K562 (cell line): Measurements from ENCODE around the gene LEUTX. TPM values are rescaled to one million over a fixed set of nuclear protein-coding genes. Genes with fewer than 3 reads are reported as not detected.

Experiments used
- ATAC-seq: fragments of 200-7000 bp; cut with Tn5 transposase; 3 replicates; pipeline ENCODE4 v1.9.1; 2020; ENCODE audit warnings: moderate library complexity
- BruUV-seq: library from RNA; stranded (reverse); fragments of 400-500 nt; replicated peaks from 2 replicates; lab custom pipeline; 2021; lab: Mats Ljungman, UMichigan
- CTCF ChIA-PET: fragments of 300-600 bp; formaldehyde crosslinking; extraction: SDS; loops from one replicate; lab custom pipeline; 2021; ENCODE audit warnings: low intra/inter-chr PET ratio; lab: Yijun Ruan, JAX
- POLR2A ChIA-PET: fragments of 300-600, 350-650 bp; sonication (Branson Sonifier 250); formaldehyde crosslinking; extraction: SDS; loops from one replicate; lab custom pipeline; 2021; ENCODE audit warnings: antibody characterized with exemption, inconsistent platforms; lab: Yijun Ruan, JAX
- DNase-seq, 4 experiments: peaks; one replicate each; pipeline versions ENCODE4 v3.0.0 to v3.0.0-alpha.2; 2011 to 2018; ENCODE audit warnings: low spot score in 3 of 4, mixed read lengths in 3 of 4; ENCODE audit errors: extremely low read depth in 1 of 4
- FAIRE-seq: peaks from 2 replicates; lab custom pipeline; 2011; peaks lifted over from hg19 to GRCh38; lab: Jason Lieb, UNC
- H2AFZ ChIP-seq: 2 replicates; pipeline ENCODE4 v1.6.0; 2011; ENCODE audit warnings: low read depth, low read length, control low read depth, inconsistent platforms
- H3K27ac ChIP-seq: fragments of 200-600 bp; 3 replicates; pipeline ENCODE4 v1.8.0; 2011; ENCODE audit warnings: low read depth, mild to moderate bottlenecking, control low read depth, inconsistent platforms, low read length, moderate library complexity, mixed read lengths; ENCODE audit errors: extremely low read depth
- H3K27me3 ChIP-seq, 2 experiments: fragments of 300-600 bp in 1 of 2; 2 replicates in 1 of 2; 3 replicates in 1 of 2; pipeline versions ENCODE4 v1.6.0 to v1.8.0; 2011; ENCODE audit warnings: inconsistent platforms in 2 of 2, low read length in 2 of 2, mild to moderate bottlenecking in 1 of 2, mixed read lengths in 1 of 2, moderate library complexity in 1 of 2; ENCODE audit not compliant: control insufficient read depth in 2 of 2, insufficient read depth in 2 of 2
- H3K36me3 ChIP-seq: fragments of 300-600 bp; 3 replicates; pipeline ENCODE4 v1.8.0; 2011; ENCODE audit warnings: mild to moderate bottlenecking, low read length, inconsistent platforms; ENCODE audit not compliant: control insufficient read depth, insufficient read depth
- H3K4me1 ChIP-seq, 2 experiments: fragments of 200-600 bp in 1 of 2; replicated peaks in 1 of 2; 2 replicates in 1 of 2; 3 replicates in 1 of 2; pipeline versions ENCODE4 v1.5.1 to v1.8.0; 2011; ENCODE audit warnings: inconsistent platforms in 2 of 2, low read length in 2 of 2, mild to moderate bottlenecking in 1 of 2, mixed read lengths in 1 of 2, moderate library complexity in 1 of 2; ENCODE audit not compliant: control insufficient read depth in 2 of 2, insufficient read depth in 2 of 2
- H3K4me2 ChIP-seq: 2 replicates; pipeline ENCODE4 v1.6.1; 2011; ENCODE audit warnings: low read length, control low read depth, inconsistent platforms, mixed read lengths; ENCODE audit not compliant: insufficient read depth
- H3K4me3 ChIP-seq: fragments of 200-600 bp; sonication (generic), shearing (Covaris generic); 2 replicates; pipeline ENCODE4 v1.5.1; 2016; ENCODE audit warnings: control low read depth, inconsistent platforms
- H3K79me2 ChIP-seq: fragments of 200-600 bp; 3 replicates; pipeline ENCODE4 v1.8.0; 2011; ENCODE audit warnings: low read length, inconsistent platforms; ENCODE audit not compliant: control insufficient read depth, insufficient read depth
- H3K9ac ChIP-seq, 2 experiments: 2 replicates each; pipeline versions ENCODE4 v1.6.0 to v1.6.1; 2011; ENCODE audit warnings: low read depth in 2 of 2, low read length in 2 of 2, control low read depth in 1 of 2, inconsistent platforms in 1 of 2, mild to moderate bottlenecking in 1 of 2, mixed read lengths in 1 of 2; ENCODE audit not compliant: insufficient read depth in 1 of 2
- H3K9me1 ChIP-seq: one replicate; pipeline ENCODE4 v1.6.0; 2011; ENCODE audit warnings: inconsistent platforms, mild to moderate bottlenecking, low read length, moderate library complexity; ENCODE audit not compliant: control insufficient read depth, insufficient read depth
- H3K9me3 ChIP-seq: replicated peaks from 2 replicates; pipeline ENCODE4 v1.5.1; 2011; ENCODE audit warnings: low read depth, low read length, inconsistent platforms; ENCODE audit not compliant: control insufficient read depth, insufficient read depth
- H4K20me1 ChIP-seq: replicated peaks from 2 replicates; pipeline ENCODE4 v1.6.1; 2011; ENCODE audit warnings: low read length, inconsistent platforms, mixed read lengths; ENCODE audit not compliant: control insufficient read depth, insufficient read depth
- CBFA2T3 ChIP-seq: fragments of 450-650 bp; IDR thresholded peaks from 2 replicates; pipeline ENCODE4 v1.6.1; 2017
- ELF2 ChIP-seq: fragments of 250-450 bp; sonication (Bioruptor Pico); IDR thresholded peaks from 2 replicates; pipeline ENCODE4 v1.5.0; 2021; ENCODE audit warnings: mild to moderate bottlenecking
- FOXJ2 ChIP-seq: fragments of 200-800 bp; sonication (Bioruptor generic); IDR thresholded peaks from 2 replicates; pipeline ENCODE4 v1.6.1; 2016; ENCODE audit warnings: missing genetic modification characterization, missing compliant biosample characterization
- HMG20B ChIP-seq: fragments of 250-450 bp; sonication (Bioruptor Pico); IDR thresholded peaks from 2 replicates; pipeline ENCODE4 v1.5.0; 2021; ENCODE audit warnings: mild to moderate bottlenecking
- NR2C2 ChIP-seq, 2 experiments: fragments of 200-800 bp in 1 of 2; sonication (Bioruptor generic) in 1 of 2; sonication (generic) in 1 of 2; formaldehyde crosslinking in 1 of 2; IDR thresholded peaks; 2 replicates each; pipeline versions ENCODE4 v1.6.1 to v1.8.0; 2016 to 2022; ENCODE audit warnings: mild to moderate bottlenecking in 1 of 2, missing compliant biosample characterization in 1 of 2, missing genetic modification characterization in 1 of 2, missing genetic modification reagents in 1 of 2
- POLR3A ChIP-seq: IDR thresholded peaks from 2 replicates; pipeline ENCODE4 v1.6.1; 2011; ENCODE audit warnings: borderline replicate concordance, mild to moderate bottlenecking, moderate library complexity; ENCODE audit not compliant: insufficient read length, insufficient read depth; ENCODE audit errors: extremely low read depth
- SRSF1 ChIP-seq: fragments of 200-400 bp; formaldehyde crosslinking; IDR thresholded peaks from 2 replicates; pipeline ENCODE4 v1.6.1; 2017; ENCODE audit warnings: mild to moderate bottlenecking, low read depth, low read length, moderate library complexity
- SRSF3 ChIP-seq: fragments of 200-400 bp; formaldehyde crosslinking; IDR thresholded peaks from 2 replicates; pipeline ENCODE4 v1.6.1; 2016; ENCODE audit warnings: mild to moderate bottlenecking, low read length, moderate library complexity; ENCODE audit not compliant: insufficient read depth
- STAG1 ChIP-seq: sonication (generic); formaldehyde crosslinking; IDR thresholded peaks from 2 replicates; pipeline ENCODE4 v1.5.0; 2020; ENCODE audit warnings: missing genetic modification reagents, borderline replicate concordance
- WGBS: fragments of 100-300 bp; shearing (Covaris generic); methylation state at CpG from one replicate; pipeline ENCODE4 v1.1.6; 2016; ENCODE audit warnings: low coverage, mixed read lengths; ENCODE audit not compliant: insufficient coverage; ENCODE audit errors: missing lambda C conversion rate; 5-methylcytosine and 5-hydroxymethylcytosine counted together
- in situ Hi-C: fragments of 300-500 bp; cut with MboI; formaldehyde crosslinking; loops from 4 replicates; pipeline ENCODE4 v1.15.0; 2018; ENCODE audit warnings: inconsistent platforms, mixed read lengths
- intact Hi-C: fragments of 100-400 bp; cut with micrococcal nuclease; formaldehyde crosslinking; loops from 2 replicates; pipeline ENCODE4 v1.14.2; 2022
- polyA plus RNA-seq, 8 experiments: library from polyadenylated mRNA; depleted of rRNA in 4 of 8; stranded (reverse) in 5 of 8; unstranded in 3 of 8; fragments of >200 nt; fragmentation: Nextera tagmentation in 2 of 8; fragmentation: Illumina TruSeq in 1 of 8; extraction: Ambion mirVana in 2 of 8; extraction: Trizol in 1 of 8; gene quantifications; 2 replicates each; pipeline versions ENCODE4 v1.2.1 to v1.2.3, GENCODE V29; 2011 to 2014; ENCODE audit warnings: inconsistent platforms in 1 of 8, missing spikeins in 1 of 8
- total RNA-seq, 7 experiments: library from RNA; depleted of rRNA in 6 of 7; stranded (reverse); fragments of >200 nt in 6 of 7; fragmentation: Illumina TruSeq in 2 of 7; extraction: Trizol in 2 of 7; gene quantifications; 2 replicates each; pipeline versions ENCODE4 v1.2.1 to v1.2.3, GENCODE V29; 2011 to 2021; ENCODE audit warnings: low replicate concordance in 1 of 7
- TF ChIP-seq, protein P1 (sequence below): fragments of 250-450 bp; sonication (Bioruptor Pico); IDR thresholded peaks from 2 replicates; pipeline ENCODE4 v1.9.0; 2021; ENCODE audit warnings: mild to moderate bottlenecking
- TF ChIP-seq, protein P2 (sequence below): sonication (generic); formaldehyde crosslinking; IDR thresholded peaks from 2 replicates; pipeline ENCODE4 v1.4.0; 2020; ENCODE audit warnings: mild to moderate bottlenecking, missing genetic modification reagents

The LEUTX gene
- total and polyA plus RNA-seq, 9 of the 15 experiments (the other 6 are each of a cell fraction or from before 2014, with no cell fraction given): not detected

DNA sequence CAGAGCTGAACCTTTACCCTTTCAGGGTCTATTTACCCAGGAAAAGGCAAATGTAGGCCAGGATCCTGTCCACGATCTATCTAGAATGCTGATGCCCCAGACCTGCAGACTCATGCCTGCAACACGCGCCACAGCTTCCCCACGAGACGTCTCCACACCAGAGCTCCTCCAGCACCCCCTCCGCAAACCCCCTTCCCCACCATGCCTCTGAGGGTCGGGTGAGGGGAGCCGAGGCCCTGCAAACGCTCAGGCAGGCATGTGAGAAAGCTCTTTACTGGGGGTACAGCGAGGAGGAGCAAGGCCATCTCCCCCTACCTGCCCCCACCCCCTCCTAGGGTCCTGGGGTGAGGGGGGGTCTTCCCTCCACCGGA lies 46.4 kb downstream of the LEUTX start (continued):
- no peak for TF ChIP-seq FOXJ2 (tag)
- TF ChIP-seq CBFA2T3: no peak
- no peak for TF ChIP-seq SRSF3

DNA sequence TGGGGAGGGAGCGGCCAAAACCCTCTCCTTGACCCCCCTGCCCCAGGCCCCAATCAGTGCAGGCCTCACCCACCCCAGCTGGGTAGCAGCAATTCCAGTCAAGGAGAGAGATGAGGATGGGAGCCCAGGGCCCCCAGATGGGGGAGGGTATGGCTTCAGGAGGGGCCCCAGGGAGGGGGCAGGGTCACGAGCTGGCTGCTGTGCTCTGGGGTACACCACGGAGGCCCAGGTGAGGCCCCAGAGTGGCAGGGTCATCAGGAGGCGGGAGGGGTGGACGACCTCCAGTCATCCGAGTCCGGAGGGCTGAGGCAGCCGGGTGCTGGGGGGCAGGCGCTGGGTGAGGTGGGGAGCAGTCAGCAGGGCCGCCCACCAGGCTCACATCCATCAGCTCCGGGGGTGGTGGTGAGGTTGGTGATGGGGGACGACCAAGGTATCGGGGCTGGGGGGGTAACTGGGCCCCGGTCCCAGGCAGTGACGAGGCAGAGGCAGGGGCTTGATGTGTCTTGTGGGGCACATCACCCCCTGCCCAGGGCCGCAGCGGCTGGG lies 47.0 kb downstream of the LEUTX start:
- Histone ChIP-seq H3K27me3 (no peaks in the 10 kb centered on the region), H3K9me1 (peaks cover 3% of the 10 kb centered on the region), H3K79me2 (no peaks in the 10 kb centered on the region), H3K27ac (no peak overlapping the region), H3K4me2 (no peak overlapping the region), H3K4me1 (peaks cover 0 to 11% of the 10 kb centered on the region in 2 experiments; a peak in 2 of 5 replicates), H4K20me1 (no peaks in the 10 kb centered on the region), H3K4me3 (no peak overlapping the region), H3K9ac (no peak overlapping the region), H3K9me3 (no peaks in the 10 kb centered on the region), H2AFZ (no peak overlapping the region), H3K36me3 (peaks cover 51% of the 10 kb centered on the region; the same call in 2 of the 3 replicates)
- ChIA-PET POLR2A (interaction anchor here (1.4 kb wide), 1 partner anchor 8 kb away, joined by 5 read pairs; no protein-coding TSS in a partner anchor), CTCF (no interaction called here)
- no peak for DNase-seq
- no peak for FAIRE-seq
- TF ChIP-seq HMG20B (CRISPR knock-in tag) (no peak), STAG1 (no peak), NR2C2 (CRISPR knock-in tag; IDR thresholded peaks at IDR 0.05) (no peak), NR2C2 (tag; IDR thresholded peaks at IDR 0.05) (no peak), POLR3A (no peak), ELF2 (CRISPR knock-in tag) (no peak), SRSF1 (no peak)
- TF ChIP-seq, protein P1, sequence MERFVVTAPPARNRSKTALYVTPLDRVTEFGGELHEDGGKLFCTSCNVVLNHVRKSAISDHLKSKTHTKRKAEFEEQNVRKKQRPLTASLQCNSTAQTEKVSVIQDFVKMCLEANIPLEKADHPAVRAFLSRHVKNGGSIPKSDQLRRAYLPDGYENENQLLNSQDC (CRISPR knock-in tag): no peak
- TF ChIP-seq, protein P2, sequence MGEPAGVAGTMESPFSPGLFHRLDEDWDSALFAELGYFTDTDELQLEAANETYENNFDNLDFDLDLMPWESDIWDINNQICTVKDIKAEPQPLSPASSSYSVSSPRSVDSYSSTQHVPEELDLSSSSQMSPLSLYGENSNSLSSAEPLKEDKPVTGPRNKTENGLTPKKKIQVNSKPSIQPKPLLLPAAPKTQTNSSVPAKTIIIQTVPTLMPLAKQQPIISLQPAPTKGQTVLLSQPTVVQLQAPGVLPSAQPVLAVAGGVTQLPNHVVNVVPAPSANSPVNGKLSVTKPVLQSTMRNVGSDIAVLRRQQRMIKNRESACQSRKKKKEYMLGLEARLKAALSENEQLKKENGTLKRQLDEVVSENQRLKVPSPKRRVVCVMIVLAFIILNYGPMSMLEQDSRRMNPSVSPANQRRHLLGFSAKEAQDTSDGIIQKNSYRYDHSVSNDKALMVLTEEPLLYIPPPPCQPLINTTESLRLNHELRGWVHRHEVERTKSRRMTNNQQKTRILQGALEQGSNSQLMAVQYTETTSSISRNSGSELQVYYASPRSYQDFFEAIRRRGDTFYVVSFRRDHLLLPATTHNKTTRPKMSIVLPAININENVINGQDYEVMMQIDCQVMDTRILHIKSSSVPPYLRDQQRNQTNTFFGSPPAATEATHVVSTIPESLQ (CRISPR knock-in tag): no peak
- in situ Hi-C loops (no loop called here), intact Hi-C loops (no loop called here)
- WGBS: 90% methylated on average over 8 of the region's 17 CpGs
- BruUV-seq: no TSS peak
- ATAC-seq: no peak
